ENCODE results near the gene EBNA1BP2.

GRCh38 chr1:43197343-43198127 is 25.4 kb upstream of the EBNA1BP2 start:
- TF ChIP-seq CTCF (IDR thresholded peaks at IDR 0.05; ENCODE audit: insufficient read depth, low read length, poor library complexity, severe bottlenecking), result no peak
- no peak for TF ChIP-seq EZH2phosphoT487 (conservative IDR thresholded peaks at IDR 0.05; ENCODE audit: low read length)
